Caco-2 (cell line): Measurements from ENCODE around the gene BBX. TPM values are rescaled to one million over a fixed set of nuclear protein-coding genes. Genes with fewer than 3 reads are reported as not detected.

Experiments
- BruUV-seq: library from RNA; stranded (reverse); fragments of 400-500 nt; replicated peaks from 2 replicates; lab custom pipeline; 2021; lab: Mats Ljungman, UMichigan
- CTCF ChIA-PET: fragments of 300-600 bp; sonication (Branson Sonifier 250); formaldehyde crosslinking; loops from one replicate; lab custom pipeline; 2022; ENCODE audit warnings: antibody characterized with exemption; lab: Charles Lee
- POLR2A ChIA-PET: fragments of 300-600 bp; sonication (Branson Sonifier 250); formaldehyde crosslinking; loops from one replicate; lab custom pipeline; 2022; ENCODE audit warnings: antibody characterized with exemption; lab: Charles Lee
- DNase-seq, 2 experiments: peaks; one replicate each; pipeline versions ENCODE4 v3.0.0 to v3.0.0-alpha.2; 2020 to 2022
- H3K27me3 ChIP-seq: replicated peaks from 2 replicates; pipeline ENCODE4 v1.6.0; 2011; ENCODE audit warnings: low read length; ENCODE audit not compliant: control insufficient read depth, insufficient read depth
- H3K36me3 ChIP-seq: 2 replicates; pipeline ENCODE4 v1.5.1; 2011; ENCODE audit warnings: low read length; ENCODE audit not compliant: control insufficient read depth, insufficient read depth
- H3K4me1 ChIP-seq: fragments of 250-450 bp; sonication (Bioruptor Pico); 2 replicates; pipeline ENCODE4 v1.5.1; 2020; ENCODE audit warnings: mild to moderate bottlenecking
- H3K4me3 ChIP-seq: 2 replicates; pipeline ENCODE4 v1.5.1; 2011; ENCODE audit warnings: low read depth, mild to moderate bottlenecking, control low read depth, low read length
- H3K9me3 ChIP-seq: fragments of 250-450 bp; sonication (Bioruptor Pico); 2 replicates; pipeline ENCODE4 v1.5.1; 2020; ENCODE audit warnings: mild to moderate bottlenecking, moderate library complexity
- H3K27ac Mint-ChIP-seq: one replicate; pipeline ENCODE4 v1.8.0; 2022; ENCODE audit warnings: mixed read lengths; ENCODE audit not compliant: unreplicated experiment
- H3K27me3 Mint-ChIP-seq: one replicate; pipeline ENCODE4 v1.8.0; 2022; ENCODE audit warnings: mixed read lengths; ENCODE audit not compliant: insufficient read depth, unreplicated experiment
- H3K36me3 Mint-ChIP-seq: one replicate; pipeline ENCODE4 v1.8.0; 2022; ENCODE audit warnings: mild to moderate bottlenecking, mixed read lengths; ENCODE audit not compliant: insufficient read depth, unreplicated experiment
- H3K4me1 Mint-ChIP-seq: one replicate; pipeline ENCODE4 v1.8.0; 2022; ENCODE audit warnings: low read depth, mixed read lengths; ENCODE audit not compliant: unreplicated experiment
- H3K4me3 Mint-ChIP-seq: one replicate; pipeline ENCODE4 v1.8.0; 2022; ENCODE audit warnings: mild to moderate bottlenecking, moderate library complexity, mixed read lengths; ENCODE audit not compliant: unreplicated experiment
- H3K9me3 Mint-ChIP-seq: one replicate; pipeline ENCODE4 v1.8.0; 2022; ENCODE audit warnings: mixed read lengths; ENCODE audit not compliant: unreplicated experiment
- intact Hi-C: fragments of 100-400 bp; cut with micrococcal nuclease; formaldehyde crosslinking; loops from one replicate; pipeline ENCODE4 v1.10.0; 2022; ENCODE audit not compliant: unreplicated experiment
- total RNA-seq: library from RNA; stranded (reverse); gene quantifications from 2 replicates; pipeline ENCODE4 v1.2.3, GENCODE V29; 2022
- TF ChIP-seq, protein P1 (sequence below), 2 experiments: fragments of 200-600 bp in 1 of 2; IDR thresholded peaks; 1 replicate in 1 of 2; 2 replicates in 1 of 2; pipeline versions ENCODE4 v1.5.1 to v1.8.0; 2011 to 2022; ENCODE audit warnings: antibody characterized with exemption in 1 of 2, control low read depth in 1 of 2, inconsistent platforms in 1 of 2, low read depth in 1 of 2, low read length in 1 of 2, mild to moderate bottlenecking in 1 of 2, moderate library complexity in 1 of 2; ENCODE audit not compliant: insufficient read depth in 1 of 2, severe bottlenecking in 1 of 2, unreplicated experiment in 1 of 2

The BBX gene
- total RNA-seq, 1 experiment from 2014 or later: 2.6 TPM

DNA sequence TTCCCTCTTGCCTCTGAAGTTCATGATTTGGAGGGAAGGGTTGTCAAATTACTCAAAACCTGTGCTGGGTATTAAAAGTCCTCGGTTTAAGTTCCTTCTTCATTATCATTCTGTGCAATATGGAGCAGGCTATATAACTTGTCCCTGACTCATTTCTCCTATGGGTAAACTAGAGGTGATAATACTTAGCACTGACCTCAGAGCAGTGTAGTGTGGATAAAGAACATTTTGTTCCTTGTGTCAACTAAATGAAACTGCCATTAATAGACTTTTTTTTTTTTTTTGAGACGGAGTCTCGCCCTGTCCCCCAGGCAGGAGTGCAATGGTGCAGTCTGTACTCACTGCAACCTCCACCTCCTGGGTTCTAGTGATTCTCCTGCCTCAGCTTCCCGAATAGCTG is 2.2 kb upstream of the BBX start:
- peaks cover 11% of the 10 kb centered on the region for H3K27me3 Mint-ChIP-seq
- H3K27ac Mint-ChIP-seq: no peak overlapping the region
- BruUV-seq: no TSS peak
- DNase-seq: no peak
- TF ChIP-seq, protein P1, sequence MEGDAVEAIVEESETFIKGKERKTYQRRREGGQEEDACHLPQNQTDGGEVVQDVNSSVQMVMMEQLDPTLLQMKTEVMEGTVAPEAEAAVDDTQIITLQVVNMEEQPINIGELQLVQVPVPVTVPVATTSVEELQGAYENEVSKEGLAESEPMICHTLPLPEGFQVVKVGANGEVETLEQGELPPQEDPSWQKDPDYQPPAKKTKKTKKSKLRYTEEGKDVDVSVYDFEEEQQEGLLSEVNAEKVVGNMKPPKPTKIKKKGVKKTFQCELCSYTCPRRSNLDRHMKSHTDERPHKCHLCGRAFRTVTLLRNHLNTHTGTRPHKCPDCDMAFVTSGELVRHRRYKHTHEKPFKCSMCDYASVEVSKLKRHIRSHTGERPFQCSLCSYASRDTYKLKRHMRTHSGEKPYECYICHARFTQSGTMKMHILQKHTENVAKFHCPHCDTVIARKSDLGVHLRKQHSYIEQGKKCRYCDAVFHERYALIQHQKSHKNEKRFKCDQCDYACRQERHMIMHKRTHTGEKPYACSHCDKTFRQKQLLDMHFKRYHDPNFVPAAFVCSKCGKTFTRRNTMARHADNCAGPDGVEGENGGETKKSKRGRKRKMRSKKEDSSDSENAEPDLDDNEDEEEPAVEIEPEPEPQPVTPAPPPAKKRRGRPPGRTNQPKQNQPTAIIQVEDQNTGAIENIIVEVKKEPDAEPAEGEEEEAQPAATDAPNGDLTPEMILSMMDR (IDR thresholded peaks at IDR 0.05; ENCODE audit: insufficient read depth in 1 of 2, low read depth in 1 of 2, low read length in 1 of 2, severe bottlenecking in 1 of 2, unreplicated experiment in 1 of 2): no peak
- Histone ChIP-seq H3K4me3 (no peak overlapping the region), H3K27me3 (no peaks in the 10 kb centered on the region; the same call in 1 of the 2 replicates), H3K4me1 (no peaks in the 10 kb centered on the region), H3K9me3 (no peaks in the 10 kb centered on the region), H3K36me3 (no peaks in the 10 kb centered on the region)
- H3K36me3 Mint-ChIP-seq: peaks cover 6% of the 10 kb centered on the region
- peaks cover 2% of the 10 kb centered on the region for H3K4me1 Mint-ChIP-seq
- POLR2A ChIA-PET: no interaction called here
- CTCF ChIA-PET: no interaction called here
- no peaks in the 10 kb centered on the region for H3K9me3 Mint-ChIP-seq
- intact Hi-C loops: loop anchor here (5.0 kb wide), 1 partner anchor 88 kb away; no protein-coding TSS in a partner anchor
- no peak overlapping the region for H3K4me3 Mint-ChIP-seq

DNA sequence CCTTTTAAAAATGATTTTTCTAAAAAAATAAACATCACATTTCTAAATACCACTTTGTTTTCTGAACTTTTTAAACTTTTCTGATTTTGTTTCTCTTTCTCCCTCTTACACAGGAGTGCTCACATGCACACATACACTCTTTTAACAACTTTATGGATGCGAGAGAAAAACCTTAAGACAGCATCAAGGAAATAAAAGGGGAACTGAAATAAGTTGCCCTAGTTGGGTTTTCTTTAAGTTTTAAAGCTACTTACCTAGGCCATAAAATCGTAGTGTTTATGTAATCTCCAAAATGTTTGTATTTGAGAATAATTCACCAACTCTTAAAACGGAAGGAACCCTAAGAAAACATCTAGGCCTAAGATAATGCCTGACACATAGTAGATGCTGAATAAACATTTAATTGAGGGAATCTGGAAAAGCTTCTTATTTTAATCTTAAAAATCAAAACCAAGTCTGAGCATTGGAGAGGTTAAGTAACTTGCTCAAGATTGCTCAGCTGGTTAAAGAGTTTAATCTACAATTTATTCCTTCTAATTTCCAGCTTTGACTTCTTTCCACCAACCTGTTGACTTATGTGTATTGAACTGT is 1.2 kb upstream of the BBX start:
- no TSS peak for BruUV-seq
- TF ChIP-seq, protein P1 (IDR thresholded peaks at IDR 0.05; ENCODE audit: insufficient read depth in 1 of 2, low read depth in 1 of 2, low read length in 1 of 2, severe bottlenecking in 1 of 2, unreplicated experiment in 1 of 2): no peak
- Mint-ChIP-seq H3K4me1 (peaks cover 4% of the 10 kb centered on the region), H3K4me3 (no peak overlapping the region), H3K27ac (no peak overlapping the region), H3K27me3 (peaks cover 17% of the 10 kb centered on the region), H3K9me3 (no peaks in the 10 kb centered on the region), H3K36me3 (peaks cover 6% of the 10 kb centered on the region)
- no peak overlapping the region for H3K4me3 ChIP-seq
- no peaks in the 10 kb centered on the region for H3K36me3 ChIP-seq
- H3K27me3 ChIP-seq: no peaks in the 10 kb centered on the region; the same call in 1 of the 2 replicates
- CTCF ChIA-PET: interaction anchor here (0.6 kb wide), 1 partner anchor 25 kb away, joined by 4 read pairs; no protein-coding TSS in a partner anchor
- intact Hi-C loops: loop anchor here (5.0 kb wide), 1 partner anchor 89 kb away; no protein-coding TSS in a partner anchor
- no peak for DNase-seq
- no peaks in the 10 kb centered on the region for H3K4me1 ChIP-seq
- H3K9me3 ChIP-seq: no peaks in the 10 kb centered on the region
- POLR2A ChIA-PET: no interaction called here

DNA sequence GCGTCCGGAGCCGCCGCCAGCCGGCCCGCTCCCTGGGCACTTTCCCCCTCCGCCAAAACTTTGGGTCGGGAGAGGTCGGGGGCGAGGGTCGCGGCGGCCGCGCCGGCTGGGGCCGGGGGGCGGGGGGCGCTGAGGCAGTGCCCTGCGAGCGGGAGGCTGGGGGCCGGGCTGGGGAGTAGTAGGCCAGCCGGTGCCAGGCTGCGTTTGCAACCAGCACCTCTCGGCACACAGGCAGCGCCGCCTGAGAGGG is 452 bp downstream of the BBX start:
- Mint-ChIP-seq H3K4me1 (peaks cover 4% of the 10 kb centered on the region), H3K27me3 (peaks cover 19% of the 10 kb centered on the region), H3K36me3 (peaks cover 6% of the 10 kb centered on the region), H3K27ac (no peak overlapping the region), H3K4me3 (peak overlapping the region; percentile 82), H3K9me3 (no peaks in the 10 kb centered on the region)
- BruUV-seq: no TSS peak
- TF ChIP-seq, protein P1 (IDR thresholded peaks at IDR 0.05; ENCODE audit: insufficient read depth in 1 of 2, low read depth in 1 of 2, low read length in 1 of 2, severe bottlenecking in 1 of 2, unreplicated experiment in 1 of 2): no peak
- Histone ChIP-seq H3K4me3 (peak overlapping the region; percentile 77), H3K4me1 (no peaks in the 10 kb centered on the region), H3K36me3 (no peaks in the 10 kb centered on the region), H3K27me3 (no peaks in the 10 kb centered on the region; the same call in 1 of the 2 replicates), H3K9me3 (no peaks in the 10 kb centered on the region)
- ChIA-PET POLR2A (no interaction called here), CTCF (no interaction called here)
- no peak for DNase-seq
- intact Hi-C loops: loop anchor here (5.0 kb wide), 1 partner anchor 91 kb away; no protein-coding TSS in a partner anchor
